WTC11 (cell line): Measurements from ENCODE around the gene AIG1.

Source experiments
- AFF4 ChIP-seq: sonication (generic); formaldehyde crosslinking; IDR thresholded peaks from 2 replicates; pipeline ENCODE4 v1.8.1; 2023; ENCODE audit warnings: mild to moderate bottlenecking, missing genetic modification reagents, borderline replicate concordance
- ATF2 ChIP-seq: sonication (generic); formaldehyde crosslinking; IDR thresholded peaks from 2 replicates; pipeline ENCODE4 v1.8.1; 2022; ENCODE audit warnings: low read depth, missing genetic modification reagents, borderline replicate concordance
- ATF3 ChIP-seq: sonication (generic); formaldehyde crosslinking; conservative IDR thresholded peaks from 2 replicates; pipeline ENCODE4 v1.8.1; 2022; ENCODE audit warnings: mild to moderate bottlenecking, missing genetic modification reagents
- CREM ChIP-seq: sonication (generic); formaldehyde crosslinking; IDR thresholded peaks from 2 replicates; pipeline ENCODE4 v1.8.1; 2022; ENCODE audit warnings: mild to moderate bottlenecking, missing genetic modification reagents, moderate library complexity
- CTCF ChIP-seq: fragments of 200-600 bp; IDR thresholded peaks from 2 replicates; pipeline ENCODE4 v1.8.0; 2022; ENCODE audit warnings: antibody characterized with exemption
- HMGXB4 ChIP-seq: sonication (generic); formaldehyde crosslinking; IDR thresholded peaks from 2 replicates; pipeline ENCODE4 v1.8.1; 2023; ENCODE audit warnings: mild to moderate bottlenecking, moderate library complexity, missing genetic modification reagents
- IRF1 ChIP-seq: sonication (generic); formaldehyde crosslinking; IDR thresholded peaks from 2 replicates; pipeline ENCODE4 v1.8.0; 2023; ENCODE audit warnings: missing genetic modification reagents
- MYBL2 ChIP-seq: sonication (generic); formaldehyde crosslinking; IDR thresholded peaks from 2 replicates; pipeline ENCODE4 v1.8.1; 2023; ENCODE audit warnings: mild to moderate bottlenecking, moderate library complexity, missing genetic modification reagents
- SP1 ChIP-seq: sonication (generic); formaldehyde crosslinking; conservative IDR thresholded peaks from 2 replicates; pipeline ENCODE4 v1.8.1; 2022; ENCODE audit warnings: missing genetic modification reagents
- TP53 ChIP-seq: sonication (generic); formaldehyde crosslinking; IDR thresholded peaks from 2 replicates; pipeline ENCODE4 v1.8.1; 2023; ENCODE audit warnings: mild to moderate bottlenecking, missing genetic modification reagents
- ZNF423 ChIP-seq: fragments of 250-450 bp; sonication (Bioruptor Pico); IDR thresholded peaks from 2 replicates; pipeline ENCODE4 v2.1.2; 2022; ENCODE audit warnings: mild to moderate bottlenecking, moderate library complexity
- ZSCAN18 ChIP-seq: fragments of 250-450 bp; sonication (Bioruptor Pico); IDR thresholded peaks from 2 replicates; pipeline ENCODE4 v2.1.2; 2022; ENCODE audit warnings: mild to moderate bottlenecking, moderate library complexity

- no peak for TF ChIP-seq ATF3 (CRISPR knock-in tag)
- TF ChIP-seq CTCF, result no peak
- TF ChIP-seq IRF1 (CRISPR knock-in tag), result no peak
- no peak for TF ChIP-seq CREM (CRISPR knock-in tag)
- TF ChIP-seq ZNF423, result no peak
- TF ChIP-seq TP53, result no peak
- TF ChIP-seq SP1 (CRISPR knock-in tag), result no peak
- no peak for TF ChIP-seq ATF2 (CRISPR knock-in tag)
- TF ChIP-seq HMGXB4, result no peak
- TF ChIP-seq MYBL2 (CRISPR knock-in tag), result no peak
- no peak for TF ChIP-seq AFF4 (CRISPR knock-in tag)
- TF ChIP-seq ZSCAN18 (CRISPR knock-in tag), result no peak
These were observed 117.0 kb downstream of the AIG1 start for GRCh38 chr6:143177706-143178105.
